SU-DHL-6 (cell line): ENCODE results near the gene LTBP2.
"Not testable (repeated sequence)": the region's sequence is repeated elsewhere in the genome, so short reads cannot be mapped to it uniquely, and the experiment has no call there.

Experiments used
- H2AFZ ChIP-seq: fragments of 200-600 bp; sonication (generic); 2 replicates; pipeline ENCODE4 v1.6.1; 2014; ENCODE audit warnings: low read depth, mild to moderate bottlenecking, moderate library complexity, mixed read lengths, antibody characterized with exemption, low read length; ENCODE audit not compliant: severe bottlenecking
- H3F3A ChIP-seq: fragments of 200-600 bp; shearing (Covaris generic); 2 replicates; pipeline ENCODE4 v1.6.0; 2016; ENCODE audit warnings: antibody characterized with exemption, mild to moderate bottlenecking; ENCODE audit not compliant: insufficient read depth
- H3K27ac ChIP-seq: fragments of 200-600 bp; sonication (generic); 2 replicates; pipeline ENCODE4 v1.5.1; 2016; ENCODE audit warnings: low read depth, mild to moderate bottlenecking, low read length, moderate library complexity, mixed read lengths
- H3K27me3 ChIP-seq: fragments of 200-600 bp; sonication (generic), shearing (Covaris generic); 2 replicates; pipeline ENCODE4 v1.6.0; 2014; ENCODE audit warnings: mild to moderate bottlenecking, low read length
- H3K36me3 ChIP-seq: fragments of 200-600 bp; sonication (generic); 2 replicates; pipeline ENCODE4 v1.6.1; 2014; ENCODE audit warnings: mild to moderate bottlenecking, low read length, mixed read lengths
- H3K4me2 ChIP-seq: fragments of 300-600, 200-600 bp; shearing (Covaris generic), sonication (generic); 2 replicates; pipeline ENCODE4 v1.6.0; 2014; ENCODE audit warnings: low read length, low read depth, mild to moderate bottlenecking; ENCODE audit not compliant: poor library complexity, severe bottlenecking
- H3K4me3 ChIP-seq: fragments of 200-600 bp; sonication (generic); 2 replicates; pipeline ENCODE4 v1.5.1; 2014; ENCODE audit warnings: antibody characterized with exemption, low read length, mild to moderate bottlenecking, mixed read lengths; ENCODE audit not compliant: insufficient read depth, poor library complexity, severe bottlenecking
- H3K79me2 ChIP-seq: fragments of 200-600 bp; sonication (generic); 2 replicates; pipeline ENCODE4 v1.6.1; 2014; ENCODE audit warnings: mild to moderate bottlenecking, low read length, moderate library complexity; ENCODE audit not compliant: insufficient read depth
- H3K9ac ChIP-seq: fragments of 200-600 bp; sonication (generic); 2 replicates; pipeline ENCODE4 v1.7.0; 2014; ENCODE audit warnings: mild to moderate bottlenecking, low read length
- H3K9me2 ChIP-seq: fragments of 200-600 bp; sonication (generic); replicated peaks from 2 replicates; pipeline ENCODE4 v1.6.1; 2014; ENCODE audit warnings: low read length; ENCODE audit not compliant: insufficient read depth
- H3K9me3 ChIP-seq: fragments of 200-600 bp; sonication (generic); 2 replicates; pipeline ENCODE4 v1.6.1; 2014; ENCODE audit warnings: low read length, mixed read lengths; ENCODE audit not compliant: insufficient read depth
- H4K20me1 ChIP-seq: fragments of 200-600 bp; sonication (generic); 2 replicates; pipeline ENCODE4 v1.6.1; 2014; ENCODE audit warnings: low read depth, mild to moderate bottlenecking, antibody characterized with exemption, low read length, moderate library complexity, mixed read lengths
- CTCF ChIP-seq: fragments of 200-600 bp; sonication (generic); IDR thresholded peaks from one replicate; pipeline ENCODE4 v1.5.1; 2017; ENCODE audit warnings: antibody characterized with exemption, mild to moderate bottlenecking, low read length, moderate library complexity; ENCODE audit not compliant: insufficient read depth, poor library complexity, severe bottlenecking
- EZH2phosphoT487 ChIP-seq: fragments of 200-600 bp; sonication (generic), shearing (Covaris generic); conservative IDR thresholded peaks from 2 replicates; pipeline ENCODE4 v1.6.1; 2018; ENCODE audit warnings: mild to moderate bottlenecking, antibody characterized with exemption, low read length, moderate library complexity, mixed read lengths

Gene LTBP2

GRCh38 chr14:74538411-74539391 lies 73.3 kb downstream of the LTBP2 start:
- H3K27ac ChIP-seq, result no peak overlapping the region
- TF ChIP-seq CTCF (no peak), EZH2phosphoT487 (no peak)
- no peaks in the 10 kb centered on the region for H3K9me3 ChIP-seq
- H3K4me2 ChIP-seq, result no peak overlapping the region
- H3K36me3 ChIP-seq, result no peaks in the 10 kb centered on the region
- H4K20me1 ChIP-seq, result no peaks in the 10 kb centered on the region
- no peak overlapping the region for H3K9ac ChIP-seq
- H3K4me3 ChIP-seq, result no peak overlapping the region
- no peaks in the 10 kb centered on the region for H3F3A ChIP-seq
- H3K79me2 ChIP-seq, result no peaks in the 10 kb centered on the region
- H3K9me2 ChIP-seq, result no peaks in the 10 kb centered on the region
- H2AFZ ChIP-seq, result no peak overlapping the region
- no peaks in the 10 kb centered on the region for H3K27me3 ChIP-seq

DNA sequence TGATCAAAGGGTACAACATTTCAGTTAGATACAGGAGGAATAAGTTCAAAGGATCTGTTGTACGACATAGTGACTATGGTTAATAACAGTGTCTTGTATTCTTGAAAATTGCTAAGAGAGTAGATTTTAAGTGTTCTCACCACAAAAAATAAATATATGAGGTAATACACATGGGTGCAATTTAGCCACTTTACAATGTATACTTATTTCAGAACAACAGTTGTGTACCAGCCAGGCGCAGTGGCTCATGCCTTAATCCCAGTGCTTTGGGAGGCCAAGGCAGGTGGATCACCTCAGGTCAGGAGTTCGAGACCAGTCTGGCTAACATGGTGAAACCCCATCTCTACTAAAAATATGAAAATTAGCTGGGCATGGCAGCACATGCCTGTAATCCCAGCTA lies 75.7 kb downstream of the LTBP2 start:
- H3K36me3 ChIP-seq, H3K9me3 ChIP-seq, H4K20me1 ChIP-seq, H3K27ac ChIP-seq, H3F3A ChIP-seq, H3K9me2 ChIP-seq, H3K4me3 ChIP-seq, H2AFZ ChIP-seq, H3K27me3 ChIP-seq, H3K4me2 ChIP-seq, H3K9ac ChIP-seq, H3K79me2 ChIP-seq: not testable (repeated sequence)

DNA sequence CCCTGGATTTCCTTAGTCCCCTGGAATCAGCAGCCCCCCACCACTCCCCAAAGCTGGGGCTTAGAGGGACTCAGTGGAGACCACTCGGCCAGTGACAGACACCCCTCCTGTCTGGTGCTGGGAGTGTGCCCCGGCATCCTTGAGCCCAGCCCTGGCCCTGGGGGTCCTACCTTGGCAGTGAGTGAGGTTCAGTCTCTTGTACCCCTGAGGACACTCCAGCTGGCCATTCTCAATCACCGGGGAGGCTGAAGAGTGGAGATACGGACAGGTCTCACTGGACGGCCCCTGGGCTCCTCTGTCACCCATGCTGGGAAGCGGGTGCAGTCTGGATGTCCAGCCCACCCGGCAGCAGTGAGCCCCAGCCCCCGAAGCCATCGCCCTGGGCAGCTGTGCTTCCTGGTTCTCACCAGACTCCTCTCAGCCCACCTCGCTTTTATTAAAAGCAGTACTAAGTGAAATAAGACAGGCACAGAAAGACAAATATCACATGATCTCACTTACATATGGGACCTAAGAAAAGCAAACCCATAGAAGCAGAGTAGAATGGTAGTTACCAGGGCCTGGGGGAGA lies 76.2 kb downstream of the LTBP2 start:
- H2AFZ ChIP-seq, result no peak overlapping the region
- H3K27me3 ChIP-seq, result no peaks in the 10 kb centered on the region
- TF ChIP-seq EZH2phosphoT487 (no peak), CTCF (no peak)
- no peak overlapping the region for H3K4me2 ChIP-seq
- H3K36me3 ChIP-seq, result no peaks in the 10 kb centered on the region
- H3K79me2 ChIP-seq, result no peaks in the 10 kb centered on the region
- no peaks in the 10 kb centered on the region for H4K20me1 ChIP-seq
- H3K4me3 ChIP-seq, result no peak overlapping the region
- H3F3A ChIP-seq, result no peaks in the 10 kb centered on the region
- H3K27ac ChIP-seq, result no peak overlapping the region
- no peak overlapping the region for H3K9ac ChIP-seq
- no peaks in the 10 kb centered on the region for H3K9me3 ChIP-seq
- H3K9me2 ChIP-seq, result no peaks in the 10 kb centered on the region

DNA sequence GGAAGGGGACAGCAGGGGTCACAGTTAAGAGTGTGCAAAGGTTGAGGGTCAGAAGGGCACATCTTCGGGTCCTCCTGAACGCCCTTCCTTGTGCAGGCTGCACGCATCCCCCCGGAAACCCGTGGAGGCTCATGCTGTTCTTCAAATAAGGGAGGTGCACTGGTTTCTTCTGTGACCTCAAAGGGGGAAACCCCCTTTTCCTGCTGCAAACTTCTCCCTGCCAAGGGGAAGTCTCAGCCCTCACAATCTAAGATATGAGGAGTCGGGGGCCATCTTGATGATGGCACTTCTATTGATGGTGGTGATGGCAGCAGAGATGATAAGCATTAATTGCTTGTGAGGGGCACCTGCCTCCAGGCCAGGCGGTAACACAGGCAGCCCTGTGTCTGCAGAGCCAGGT lies 78.5 kb downstream of the LTBP2 start:
- Histone ChIP-seq H3K79me2 (no peaks in the 10 kb centered on the region), H4K20me1 (no peaks in the 10 kb centered on the region), H3K9ac (no peak overlapping the region), H3K4me3 (no peak overlapping the region), H3K27ac (no peak overlapping the region), H3F3A (no peaks in the 10 kb centered on the region), H3K27me3 (no peaks in the 10 kb centered on the region), H3K9me2 (no peaks in the 10 kb centered on the region), H2AFZ (no peak overlapping the region), H3K36me3 (no peaks in the 10 kb centered on the region), H3K9me3 (no peaks in the 10 kb centered on the region), H3K4me2 (no peak overlapping the region)
- TF ChIP-seq CTCF (no peak), EZH2phosphoT487 (no peak)
